HepG2 (cell line): Measurements from ENCODE around the gene TBC1D20.

Experiments
- CTCF ChIP-seq: sonication (generic); formaldehyde crosslinking; IDR thresholded peaks from 2 replicates; pipeline ENCODE4 v1.5.0; 2020; ENCODE audit warnings: mild to moderate bottlenecking, missing genetic modification reagents, moderate library complexity
- MED8 ChIP-seq: sonication (generic); formaldehyde crosslinking; IDR thresholded peaks from 2 replicates; pipeline ENCODE4 v1.8.1; 2023; ENCODE audit warnings: mild to moderate bottlenecking, missing genetic modification reagents; ENCODE audit not compliant: insufficient replicate concordance
- NR2C2 ChIP-seq: sonication (generic); formaldehyde crosslinking; IDR thresholded peaks from 2 replicates; pipeline ENCODE4 v1.4.0; 2020; ENCODE audit warnings: missing genetic modification reagents, mild to moderate bottlenecking, moderate library complexity, borderline replicate concordance
- RAD21 ChIP-seq: fragments of 450-650 bp; formaldehyde crosslinking; IDR thresholded peaks from 2 replicates; pipeline ENCODE4 v1.5.0; 2020; ENCODE audit warnings: mild to moderate bottlenecking
- SP2 ChIP-seq: sonication (generic); formaldehyde crosslinking; IDR thresholded peaks from 2 replicates; pipeline ENCODE4 v1.5.1; 2020; ENCODE audit warnings: mild to moderate bottlenecking, missing genetic modification reagents
- ZBTB26 ChIP-seq: IDR thresholded peaks from 2 replicates; pipeline ENCODE4 v1.6.1; 2016; ENCODE audit warnings: missing compliant biosample characterization, missing genetic modification reagents, borderline replicate concordance

GRCh38 chr20:443223-443775, 19.0 kb downstream of the TBC1D20 start:
- TF ChIP-seq SP2 (CRISPR knock-in tag), result no peak
- no peak for TF ChIP-seq MED8 (CRISPR knock-in tag)
- TF ChIP-seq ZBTB26, result no peak
- TF ChIP-seq NR2C2 (CRISPR knock-in tag), result no peak
- TF ChIP-seq RAD21 (CRISPR knock-in tag), result no peak
- TF ChIP-seq CTCF (CRISPR knock-in tag), result no peak
